HG03108 (cell line): Measurements from ENCODE around the gene MARVELD1.

Experiments
- ATAC-seq: cut with Tn5 transposase; IDR thresholded peaks from one replicate; pipeline ENCODE4 v1.9.1; 2021; ENCODE audit warnings: moderate library complexity; ENCODE audit not compliant: unreplicated experiment

Gene MARVELD1

GRCh38 chr10:97752956-97753355 lies 39.4 kb downstream of the MARVELD1 start:
- no peak for ATAC-seq

- no peak for ATAC-seq
Measured at GRCh38 chr10:97754726-97755125, 41.2 kb downstream of the MARVELD1 start.

GRCh38 chr10:97755718-97756117 lies 42.2 kb downstream of the MARVELD1 start:
- ATAC-seq, result no peak

GRCh38 chr10:97757471-97757870 lies 43.9 kb downstream of the MARVELD1 start:
- ATAC-seq, result no peak

GRCh38 chr10:97759158-97759887 lies 45.8 kb downstream of the MARVELD1 start:
- ATAC-seq, result peak; percentile 59

- ATAC-seq, result no peak
Measured at GRCh38 chr10:97759946-97760345, 46.4 kb downstream of the MARVELD1 start.

GRCh38 chr10:97760461-97761257 lies 47.1 kb downstream of the MARVELD1 start:
- no peak for ATAC-seq

GRCh38 chr10:97761331-97761865 lies 47.9 kb downstream of the MARVELD1 start:
- no peak for ATAC-seq

GRCh38 chr10:97762056-97762455 lies 48.5 kb downstream of the MARVELD1 start:
- ATAC-seq, result no peak

- no peak for ATAC-seq
Measured at GRCh38 chr10:97762816-97763215, 49.3 kb downstream of the MARVELD1 start.

- ATAC-seq, result no peak
Measured at GRCh38 chr10:97763411-97763810, 49.9 kb downstream of the MARVELD1 start.

- no peak for ATAC-seq
Measured at GRCh38 chr10:97763947-97764346, 50.4 kb downstream of the MARVELD1 start.

GRCh38 chr10:97764519-97764931 lies 51.0 kb downstream of the MARVELD1 start:
- no peak for ATAC-seq

GRCh38 chr10:97765201-97765600 lies 51.7 kb downstream of the MARVELD1 start:
- no peak for ATAC-seq

GRCh38 chr10:97766106-97766810 lies 52.7 kb downstream of the MARVELD1 start:
- ATAC-seq, result no peak

- ATAC-seq, result no peak
Measured at GRCh38 chr10:97766996-97767924, 53.7 kb downstream of the MARVELD1 start.
